ENCODE measurements around the gene OTX1.

GRCh38 chr2:63023444-63023843 lies 27.2 kb upstream of the OTX1 start:
- TF ChIP-seq, protein P1, sequence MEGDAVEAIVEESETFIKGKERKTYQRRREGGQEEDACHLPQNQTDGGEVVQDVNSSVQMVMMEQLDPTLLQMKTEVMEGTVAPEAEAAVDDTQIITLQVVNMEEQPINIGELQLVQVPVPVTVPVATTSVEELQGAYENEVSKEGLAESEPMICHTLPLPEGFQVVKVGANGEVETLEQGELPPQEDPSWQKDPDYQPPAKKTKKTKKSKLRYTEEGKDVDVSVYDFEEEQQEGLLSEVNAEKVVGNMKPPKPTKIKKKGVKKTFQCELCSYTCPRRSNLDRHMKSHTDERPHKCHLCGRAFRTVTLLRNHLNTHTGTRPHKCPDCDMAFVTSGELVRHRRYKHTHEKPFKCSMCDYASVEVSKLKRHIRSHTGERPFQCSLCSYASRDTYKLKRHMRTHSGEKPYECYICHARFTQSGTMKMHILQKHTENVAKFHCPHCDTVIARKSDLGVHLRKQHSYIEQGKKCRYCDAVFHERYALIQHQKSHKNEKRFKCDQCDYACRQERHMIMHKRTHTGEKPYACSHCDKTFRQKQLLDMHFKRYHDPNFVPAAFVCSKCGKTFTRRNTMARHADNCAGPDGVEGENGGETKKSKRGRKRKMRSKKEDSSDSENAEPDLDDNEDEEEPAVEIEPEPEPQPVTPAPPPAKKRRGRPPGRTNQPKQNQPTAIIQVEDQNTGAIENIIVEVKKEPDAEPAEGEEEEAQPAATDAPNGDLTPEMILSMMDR (IDR thresholded peaks at IDR 0.05) = no peak
- TF ChIP-seq POLR2A (IDR thresholded peaks at IDR 0.05) = no peak
